ENCODE results near the gene IRGC.

IRGC gene

GRCh38 chr19:43690890-43691289, 25.0 kb upstream of the IRGC start:
- DNase-seq (ENCODE audit: low spot score) = no peak
- TF ChIP-seq CTCF (IDR thresholded peaks at IDR 0.05; ENCODE audit: poor library complexity, severe bottlenecking) = no peak
- no peak for ATAC-seq (ENCODE audit: low read depth)

GRCh38 chr19:43691755-43692154, 24.1 kb upstream of the IRGC start:
- ATAC-seq (ENCODE audit: low read depth) (no peak), DNase-seq (ENCODE audit: low spot score) (no peak)
- H3K4me1 ChIP-seq (ENCODE audit: insufficient read depth, poor library complexity, severe bottlenecking) = peaks cover 7% of the 10 kb centered on the region
- TF ChIP-seq CTCF (IDR thresholded peaks at IDR 0.05; ENCODE audit: poor library complexity, severe bottlenecking) = no peak
- H3K9me3 ChIP-seq (ENCODE audit: severe bottlenecking) = peaks cover 21% of the 10 kb centered on the region
- no peaks in the 10 kb centered on the region for H3K36me3 ChIP-seq (ENCODE audit: low read depth)
- no peak overlapping the region for H3K27ac ChIP-seq (ENCODE audit: poor library complexity, severe bottlenecking)
- H3K4me3 ChIP-seq (ENCODE audit: severe bottlenecking) = no peak overlapping the region
- H3K27me3 ChIP-seq (ENCODE audit: insufficient read depth, poor library complexity, severe bottlenecking) = no peaks in the 10 kb centered on the region

More at GRCh38 chr19:43690890-43691289, 25.0 kb upstream of the IRGC start:
- no peak overlapping the region for H3K4me3 ChIP-seq (ENCODE audit: severe bottlenecking)
- peaks cover 14% of the 10 kb centered on the region for H3K9me3 ChIP-seq (ENCODE audit: severe bottlenecking)
- H3K36me3 ChIP-seq (ENCODE audit: low read depth) = no peaks in the 10 kb centered on the region
- peaks cover 9% of the 10 kb centered on the region for H3K4me1 ChIP-seq (ENCODE audit: insufficient read depth, poor library complexity, severe bottlenecking)
- no peaks in the 10 kb centered on the region for H3K27me3 ChIP-seq (ENCODE audit: insufficient read depth, poor library complexity, severe bottlenecking)
- H3K27ac ChIP-seq (ENCODE audit: poor library complexity, severe bottlenecking) = no peak overlapping the region

GRCh38 chr19:43692385-43692784, 23.5 kb upstream of the IRGC start:
- H3K4me1 ChIP-seq (ENCODE audit: insufficient read depth, poor library complexity, severe bottlenecking) = peaks cover 3% of the 10 kb centered on the region
- no peak overlapping the region for H3K4me3 ChIP-seq (ENCODE audit: severe bottlenecking)
- peaks cover 21% of the 10 kb centered on the region for H3K9me3 ChIP-seq (ENCODE audit: severe bottlenecking)
- no peaks in the 10 kb centered on the region for H3K36me3 ChIP-seq (ENCODE audit: low read depth)
- no peak for TF ChIP-seq CTCF (IDR thresholded peaks at IDR 0.05; ENCODE audit: poor library complexity, severe bottlenecking)
- H3K27ac ChIP-seq (ENCODE audit: poor library complexity, severe bottlenecking) = no peak overlapping the region
- no peak for ATAC-seq (ENCODE audit: low read depth)
- H3K27me3 ChIP-seq (ENCODE audit: insufficient read depth, poor library complexity, severe bottlenecking) = no peaks in the 10 kb centered on the region
- no peak for DNase-seq (ENCODE audit: low spot score)

- DNase-seq (ENCODE audit: low spot score) (no peak), ATAC-seq (ENCODE audit: low read depth) (no peak)
- no peaks in the 10 kb centered on the region for H3K4me1 ChIP-seq (ENCODE audit: insufficient read depth, poor library complexity, severe bottlenecking)
Observed at GRCh38 chr19:43692877-43693276, 23.0 kb upstream of the IRGC start.

More at GRCh38 chr19:43692877-43693276, 23.0 kb upstream of the IRGC start:
- no peak overlapping the region for H3K27ac ChIP-seq (ENCODE audit: poor library complexity, severe bottlenecking)
- peaks cover 21% of the 10 kb centered on the region for H3K9me3 ChIP-seq (ENCODE audit: severe bottlenecking)
- TF ChIP-seq CTCF (IDR thresholded peaks at IDR 0.05; ENCODE audit: poor library complexity, severe bottlenecking) = no peak
- H3K36me3 ChIP-seq (ENCODE audit: low read depth) = no peaks in the 10 kb centered on the region
- H3K27me3 ChIP-seq (ENCODE audit: insufficient read depth, poor library complexity, severe bottlenecking) = no peaks in the 10 kb centered on the region
- H3K4me3 ChIP-seq (ENCODE audit: severe bottlenecking) = no peak overlapping the region
